OCI-M2 (cell line): ENCODE measurements around the gene FBXW7.

Experiments used
- DNase-seq: peaks from one replicate; lab custom pipeline; 2025; ENCODE audit not compliant: unreplicated experiment; lab: John Stamatoyannopoulos, UW

Gene FBXW7

GRCh38 chr4:152478461-152479237 is 57.2 kb downstream of the FBXW7 start:
- DNase-seq = no peak

- DNase-seq = no peak
Observed at GRCh38 chr4:152476796-152477195, 59.1 kb downstream of the FBXW7 start.

DNA sequence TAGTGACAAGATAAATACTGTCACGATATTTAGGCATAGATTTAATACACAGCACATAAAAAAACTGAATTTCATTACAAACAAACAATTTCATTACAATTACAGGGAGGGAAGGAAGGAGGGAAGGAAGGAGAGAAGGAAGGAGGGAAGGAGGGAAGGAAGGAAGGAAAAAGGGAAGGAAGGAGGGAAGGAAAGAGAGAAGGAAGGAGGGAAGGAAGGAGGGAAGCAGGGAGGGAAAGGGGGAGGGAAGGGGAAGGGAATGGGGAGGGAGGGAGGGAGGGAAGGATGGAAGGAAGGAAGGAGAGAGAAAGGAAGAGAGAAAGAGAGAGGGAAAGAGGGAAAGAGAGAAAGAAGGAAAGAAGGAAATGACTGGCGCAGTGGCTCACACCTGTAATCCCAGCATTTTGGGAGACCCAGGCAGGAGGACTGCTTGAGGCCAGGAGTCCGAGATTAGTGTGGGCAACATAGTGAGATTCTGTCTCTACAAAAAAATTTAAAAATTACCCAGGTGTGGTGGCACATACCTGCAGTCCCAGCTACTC is 64.6 kb downstream of the FBXW7 start:
- no peak for DNase-seq

GRCh38 chr4:152468408-152468807 is 67.5 kb downstream of the FBXW7 start:
- DNase-seq = no peak

- no peak for DNase-seq
Observed at GRCh38 chr4:152467101-152467500, 68.8 kb downstream of the FBXW7 start.

DNA sequence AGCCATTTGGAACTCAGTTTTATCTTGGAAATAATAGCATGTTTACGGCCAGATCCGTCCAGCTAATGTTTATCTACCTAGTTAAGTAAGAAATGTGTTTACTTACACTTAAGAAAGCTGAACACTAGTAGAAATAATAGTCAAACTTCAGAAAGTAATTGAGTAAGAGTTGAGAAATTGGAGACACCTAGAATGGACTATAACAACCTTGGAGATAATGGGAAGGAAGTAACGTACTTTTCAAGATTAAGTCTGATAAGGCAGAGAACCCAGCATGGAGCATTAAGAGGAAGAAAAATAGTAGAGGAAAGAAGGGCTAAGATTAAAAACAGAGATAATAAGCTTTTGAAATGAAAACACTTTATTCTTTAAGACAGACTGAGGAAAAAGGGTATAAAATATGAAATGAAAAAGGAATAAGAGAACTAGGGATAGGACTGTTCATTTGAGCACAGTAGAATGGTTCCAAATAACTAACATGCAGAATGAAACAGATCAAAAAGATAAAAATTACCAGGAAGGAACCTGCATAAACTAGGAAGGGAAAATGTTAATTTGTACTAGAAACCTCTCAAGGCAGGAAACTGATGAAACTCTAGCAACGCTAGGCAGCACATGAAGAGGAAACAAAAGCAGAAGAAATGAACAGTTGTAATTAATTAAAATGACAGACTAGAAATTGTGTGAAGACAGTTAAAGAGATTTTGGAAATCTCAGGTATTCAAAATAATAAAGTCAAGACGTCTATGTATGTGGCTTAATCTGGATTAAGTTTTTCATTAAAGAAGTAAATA is 71.7 kb downstream of the FBXW7 start:
- DNase-seq = no peak

DNA sequence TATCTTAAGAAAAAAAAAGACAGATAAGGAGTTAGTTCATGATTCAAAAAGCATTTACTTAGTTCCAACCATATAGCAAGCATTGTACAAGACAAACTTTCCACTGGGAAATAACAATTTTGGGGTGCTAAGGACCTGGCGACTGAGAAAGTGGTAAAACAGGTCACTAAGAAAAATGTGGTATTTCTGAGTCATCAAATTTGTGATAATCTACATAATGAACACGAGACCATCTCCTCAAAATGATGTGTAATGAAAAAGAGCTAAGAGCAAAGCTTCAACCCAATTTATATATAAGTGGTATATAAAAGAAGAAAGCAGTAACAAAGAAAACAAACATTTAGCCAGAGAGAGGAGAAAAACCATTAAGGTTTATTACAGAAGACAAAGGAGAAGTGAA is 72.3 kb downstream of the FBXW7 start:
- no peak for DNase-seq

GRCh38 chr4:152462695-152463094 is 73.2 kb downstream of the FBXW7 start:
- DNase-seq = no peak

DNA sequence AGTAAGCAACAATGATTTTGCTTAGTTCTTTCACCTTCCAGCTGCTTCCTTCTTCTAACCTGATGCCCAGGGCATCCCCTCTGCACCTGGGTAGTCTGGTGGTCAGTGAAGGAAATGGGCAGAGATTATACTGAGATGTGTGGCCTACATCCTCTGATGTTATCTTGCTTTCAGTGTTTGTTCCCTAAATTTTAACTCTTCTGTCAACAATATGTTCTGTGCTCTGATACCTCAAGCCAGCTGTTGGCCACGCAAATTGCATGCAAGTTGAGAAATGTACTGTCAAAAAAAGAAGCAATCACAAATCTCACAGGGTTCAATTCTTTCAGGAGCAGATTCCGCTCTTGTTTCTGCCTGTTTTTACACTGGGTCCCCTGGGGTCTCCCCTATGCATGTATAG is 73.8 kb downstream of the FBXW7 start:
- DNase-seq = no peak

GRCh38 chr4:152460488-152460887 is 75.4 kb downstream of the FBXW7 start:
- DNase-seq = no peak

DNA sequence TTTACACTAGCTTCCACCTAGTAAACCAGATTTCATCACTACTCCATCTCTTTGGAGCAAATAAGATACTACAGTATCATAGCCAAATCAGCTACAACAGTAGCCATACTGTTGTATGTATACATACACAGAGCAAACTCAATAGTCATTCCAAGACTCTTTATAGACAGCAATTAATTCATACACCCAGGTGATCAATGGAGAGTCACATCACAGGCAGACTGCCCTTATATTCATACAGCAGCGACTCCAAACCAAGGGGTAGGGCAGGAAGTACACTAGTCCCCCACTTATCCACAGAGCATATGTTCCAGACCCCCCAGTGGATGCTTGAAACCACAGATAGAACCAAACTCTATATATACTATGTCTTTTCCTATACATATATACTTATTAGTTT is 76.6 kb downstream of the FBXW7 start:
- no peak for DNase-seq

GRCh38 chr4:152458801-152459302 is 77.0 kb downstream of the FBXW7 start:
- no peak for DNase-seq

- no peak for DNase-seq
Observed at GRCh38 chr4:152456609-152457008, 79.3 kb downstream of the FBXW7 start.

DNA sequence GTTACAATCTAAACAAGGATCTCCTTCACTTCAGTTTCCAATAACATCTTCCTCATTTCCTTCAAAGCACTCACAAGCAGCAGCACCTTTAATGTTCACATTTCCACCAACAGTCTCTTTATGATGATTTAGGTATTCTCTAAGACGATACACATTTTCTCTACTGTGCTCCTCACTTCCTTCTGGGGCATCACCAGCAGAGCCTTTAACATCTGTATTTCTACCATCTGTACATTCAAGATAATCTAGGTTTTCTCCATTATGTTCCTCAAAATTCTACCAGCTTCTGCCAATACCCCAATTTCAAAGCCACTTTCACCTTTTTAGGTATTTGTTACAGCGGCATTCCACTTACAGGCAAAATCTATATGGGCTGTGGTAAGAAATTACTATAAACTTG is 80.6 kb downstream of the FBXW7 start:
- no peak for DNase-seq

- no peak for DNase-seq
Observed at GRCh38 chr4:152454398-152455011, 81.4 kb downstream of the FBXW7 start.

DNA sequence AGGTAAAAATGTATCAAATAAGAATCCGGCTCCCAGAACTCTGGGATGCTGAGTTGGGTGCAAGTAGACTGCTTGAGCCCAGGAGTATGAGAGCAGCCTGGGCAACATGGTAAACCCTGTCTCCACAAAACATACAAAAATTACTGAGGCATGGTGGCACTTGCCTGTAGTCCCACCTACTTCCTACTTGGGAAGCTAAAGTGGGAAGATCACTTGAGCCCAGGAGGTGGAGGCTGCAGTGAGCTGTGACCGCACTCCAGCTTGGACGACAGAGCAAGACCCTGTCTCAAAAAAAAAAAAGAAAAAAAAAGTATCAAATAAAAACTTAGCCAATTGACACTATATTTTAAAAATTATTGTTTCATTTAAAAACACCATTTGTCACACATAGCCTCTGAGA is 84.4 kb downstream of the FBXW7 start:
- DNase-seq = no peak

GRCh38 chr4:152448854-152449253 is 87.0 kb downstream of the FBXW7 start:
- no peak for DNase-seq

- DNase-seq = no peak
Observed at GRCh38 chr4:152448038-152448707, 87.7 kb downstream of the FBXW7 start.

- DNase-seq = no peak
Observed at GRCh38 chr4:152443859-152444258, 92.0 kb downstream of the FBXW7 start.

GRCh38 chr4:152437561-152437960 is 98.3 kb downstream of the FBXW7 start:
- DNase-seq = no peak

- DNase-seq = no peak
Observed at GRCh38 chr4:152436384-152436783, 99.5 kb downstream of the FBXW7 start.
